Endothelial cell of umbilical vein (primary cell): ENCODE measurements around the gene SNAI3. TPM values are rescaled to one million over a fixed set of nuclear protein-coding genes. Genes with fewer than 3 reads are reported as not detected.

Source experiments
- BruUV-seq: library from RNA; stranded (reverse); fragments of 400-500 nt; replicated peaks from 2 replicates; lab custom pipeline; 2021; lab: Mats Ljungman, UMichigan
- CTCF ChIA-PET: fragments of 300-600, 350-600 bp; sonication (Branson Sonifier 250); formaldehyde crosslinking; loops from one replicate; lab custom pipeline; 2021; ENCODE audit warnings: antibody characterized with exemption, inconsistent platforms; lab: Charles Lee
- POLR2A ChIA-PET: fragments of 300-600, 350-600 bp; sonication (Branson Sonifier 250); formaldehyde crosslinking; loops from one replicate; lab custom pipeline; 2021; ENCODE audit warnings: antibody characterized with exemption, inconsistent platforms; lab: Charles Lee
- DNase-seq: peaks from one replicate; pipeline ENCODE4 v3.0.0-alpha.2; 2011; ENCODE audit warnings: low read depth, low spot score
- FAIRE-seq: peaks from 2 replicates; lab custom pipeline; 2011; peaks lifted over from hg19 to GRCh38; lab: Jason Lieb, UNC
- H2AFZ ChIP-seq: 2 replicates; pipeline ENCODE4 v1.6.0; 2012; ENCODE audit warnings: low read depth, low read length, control low read depth, inconsistent platforms
- H3K27ac ChIP-seq: 2 replicates; pipeline ENCODE4 v1.5.1; 2011; ENCODE audit warnings: low read depth, mild to moderate bottlenecking, control low read depth, low read length, moderate library complexity; ENCODE audit not compliant: insufficient read depth
- H3K27me3 ChIP-seq, 2 experiments: 2 replicates each; pipeline versions ENCODE4 v1.6.0 to v1.6.1; 2011; ENCODE audit warnings: low read length in 2 of 2, mixed read lengths in 1 of 2; ENCODE audit not compliant: control insufficient read depth in 2 of 2, insufficient read depth in 2 of 2
- H3K36me3 ChIP-seq, 2 experiments: 2 replicates in 1 of 2; 3 replicates in 1 of 2; pipeline ENCODE4 v1.5.1; 2011; ENCODE audit warnings: low read length in 2 of 2, mild to moderate bottlenecking in 1 of 2, moderate library complexity in 1 of 2; ENCODE audit not compliant: control insufficient read depth in 2 of 2, insufficient read depth in 2 of 2; ENCODE audit errors: extremely low read depth in 1 of 2
- H3K4me1 ChIP-seq: 3 replicates; pipeline ENCODE4 v1.5.1; 2011; ENCODE audit warnings: mild to moderate bottlenecking, low read length; ENCODE audit not compliant: control insufficient read depth, insufficient read depth; ENCODE audit errors: extremely low read depth
- H3K4me2 ChIP-seq: 2 replicates; pipeline ENCODE4 v1.6.1; 2011; ENCODE audit warnings: low read length, control low read depth, mixed read lengths; ENCODE audit not compliant: insufficient read depth
- H3K4me3 ChIP-seq, 3 experiments: fragments of 200-600 bp in 1 of 3; sonication (generic), shearing (Covaris generic) in 1 of 3; replicated peaks in 1 of 3; 2 replicates each; pipeline ENCODE4 v1.5.1; 2011 to 2016; ENCODE audit warnings: control low read depth in 3 of 3, low read length in 3 of 3, mild to moderate bottlenecking in 2 of 3, inconsistent platforms in 1 of 3, low read depth in 1 of 3, moderate library complexity in 1 of 3; ENCODE audit not compliant: insufficient read depth in 1 of 3
- H3K79me2 ChIP-seq: 2 replicates; pipeline ENCODE4 v1.6.0; 2012; ENCODE audit warnings: low read length, inconsistent platforms; ENCODE audit not compliant: control insufficient read depth, insufficient read depth
- H3K9ac ChIP-seq: replicated peaks from 2 replicates; pipeline ENCODE3; 2011; ENCODE audit warnings: low read length, control low read depth; ENCODE audit not compliant: insufficient read depth; ENCODE audit errors: extremely low read depth
- H3K9me1 ChIP-seq: replicated peaks from 3 replicates; pipeline ENCODE4 v1.6.0; 2011; ENCODE audit warnings: mild to moderate bottlenecking, low read length; ENCODE audit not compliant: control insufficient read depth, insufficient read depth; ENCODE audit errors: extremely low read depth
- H3K9me3 ChIP-seq: replicated peaks from 2 replicates; pipeline ENCODE4 v1.5.1; 2012; ENCODE audit warnings: low read length, inconsistent platforms; ENCODE audit not compliant: control insufficient read depth, insufficient read depth
- H4K20me1 ChIP-seq: replicated peaks from 2 replicates; pipeline ENCODE3; 2011; ENCODE audit warnings: mild to moderate bottlenecking, low read length; ENCODE audit not compliant: control insufficient read depth, insufficient read depth; ENCODE audit errors: extremely low read depth
- CTCF ChIP-seq, 2 donors: IDR thresholded peaks; 1 replicate in 1 of 2; 2 replicates in 1 of 2; pipeline ENCODE4 v1.5.1; 2011; ENCODE audit warnings: low read length in 2 of 2, mild to moderate bottlenecking in 2 of 2, moderate library complexity in 2 of 2, control low read depth in 1 of 2, inconsistent platforms in 1 of 2, low read depth in 1 of 2; ENCODE audit not compliant: insufficient read depth in 1 of 2; ENCODE audit errors: extremely low read depth in 1 of 2
- EZH2 ChIP-seq: IDR thresholded peaks from 2 replicates; pipeline ENCODE4 v1.6.1; 2012; ENCODE audit warnings: borderline replicate concordance, low read depth, mild to moderate bottlenecking, moderate library complexity, low read length, inconsistent platforms; ENCODE audit not compliant: severe bottlenecking
- FOS ChIP-seq: IDR thresholded peaks from 2 replicates; pipeline ENCODE4 v1.6.1; 2011; ENCODE audit warnings: mild to moderate bottlenecking, low read length, moderate library complexity, borderline replicate concordance; ENCODE audit not compliant: insufficient read depth
- GATA2 ChIP-seq: IDR thresholded peaks from 2 replicates; pipeline ENCODE4 v1.7.0; 2011; ENCODE audit warnings: low read depth, mild to moderate bottlenecking, moderate library complexity, mixed read lengths, low read length; ENCODE audit not compliant: insufficient read length, insufficient read depth
- JUN ChIP-seq: IDR thresholded peaks from 2 replicates; pipeline ENCODE4 v1.6.1; 2011; ENCODE audit warnings: borderline replicate concordance, low read depth; ENCODE audit not compliant: insufficient read length, insufficient read depth
- MAX ChIP-seq: IDR thresholded peaks from 2 replicates; pipeline ENCODE4 v1.6.1; 2011; ENCODE audit not compliant: insufficient read depth, insufficient read length
- MYC ChIP-seq: IDR thresholded peaks from one replicate; pipeline ENCODE4 v1.6.1; 2011; ENCODE audit warnings: mild to moderate bottlenecking, low read depth, low read length
- POLR2A ChIP-seq: IDR thresholded peaks from 2 replicates; pipeline ENCODE4 v1.6.1; 2012; ENCODE audit warnings: low read depth, mild to moderate bottlenecking, control low read depth, low read length
- POLR2AphosphoS5 ChIP-seq: IDR thresholded peaks from 2 replicates; pipeline ENCODE4 v1.6.1; 2012; ENCODE audit warnings: low read depth, mild to moderate bottlenecking, control low read depth, low read length, moderate library complexity; ENCODE audit not compliant: insufficient read depth
- dilution Hi-C: fragments of 300-500 bp; cut with MboI; formaldehyde crosslinking; loops from one replicate; pipeline ENCODE4 v1.15.0; 2019; ENCODE audit warnings: low sequenced_read_pairs; ENCODE audit not compliant: extremely low pct_ligation_motif_present
- intact Hi-C: fragments of 100-400 bp; cut with micrococcal nuclease; formaldehyde crosslinking; loops from one replicate; pipeline ENCODE4 v1.10.0; 2022
- polyA plus RNA-seq, 4 experiments: library from polyadenylated mRNA; depleted of rRNA in 3 of 4; stranded (reverse) in 3 of 4; unstranded in 1 of 4; fragments of >200 nt; gene quantifications; 2 replicates each; pipeline versions ENCODE4 v1.2.1 to v1.2.3, GENCODE V29; 2011 to 2012; ENCODE audit warnings: missing spikeins in 1 of 4
- total RNA-seq: library from RNA; stranded (reverse); gene quantifications from 2 replicates; pipeline ENCODE4 v1.2.3, GENCODE V29; 2021

SNAI3 gene
- total and polyA plus RNA-seq, 2 donors (not counting 3 experiments of a cell fraction or from before 2014, with no cell fraction given), result 0.30 to 0.31 TPM

GRCh38 chr16:88681084-88681680 lies 5.1 kb downstream of the SNAI3 start:
- H2AFZ ChIP-seq, result no peak overlapping the region
- FAIRE-seq (no peak), DNase-seq (no peak)
- peaks cover 3% of the 10 kb centered on the region for H3K4me1 ChIP-seq
- H3K36me3 ChIP-seq, result no peaks in the 10 kb centered on the region
- H3K4me3 ChIP-seq, result no peak overlapping the region
- no peaks in the 10 kb centered on the region for H3K79me2 ChIP-seq
- no peaks in the 10 kb centered on the region for H3K9me1 ChIP-seq
- H4K20me1 ChIP-seq, result no peaks in the 10 kb centered on the region
- intact Hi-C loops (no loop called here), dilution Hi-C loops (no loop called here)
- H3K4me2 ChIP-seq, result no peak overlapping the region
- no peak for TF ChIP-seq MYC
- TF ChIP-seq GATA2, result no peak
- no peak for TF ChIP-seq POLR2AphosphoS5
- peak; percentile 12 to 44 for TF ChIP-seq CTCF (IDR thresholded peaks at IDR 0.05; ENCODE audit: extremely low read depth in 1 of 2, insufficient read depth in 1 of 2, low read depth in 1 of 2, low read length in 2 of 2)
- H3K9me3 ChIP-seq, result no peaks in the 10 kb centered on the region
- H3K27me3 ChIP-seq, result no peaks in the 10 kb centered on the region
- no peak overlapping the region for H3K9ac ChIP-seq
- ChIA-PET POLR2A (no interaction called here), CTCF (no interaction called here)
- BruUV-seq, result no TSS peak
- no peak overlapping the region for H3K27ac ChIP-seq

GRCh38 chr16:88680554-88681083 lies 5.7 kb downstream of the SNAI3 start:
- no peak for DNase-seq
- Histone ChIP-seq H3K4me1 (peaks cover 3% of the 10 kb centered on the region), H3K27ac (no peak overlapping the region), H3K36me3 (no peaks in the 10 kb centered on the region), H3K9me3 (no peaks in the 10 kb centered on the region), H3K4me2 (no peak overlapping the region), H3K9me1 (no peaks in the 10 kb centered on the region), H2AFZ (no peak overlapping the region), H3K79me2 (no peaks in the 10 kb centered on the region), H3K4me3 (no peak overlapping the region), H3K27me3 (no peaks in the 10 kb centered on the region), H4K20me1 (no peaks in the 10 kb centered on the region), H3K9ac (no peak overlapping the region)
- no TSS peak for BruUV-seq
- no peak for FAIRE-seq
- TF ChIP-seq CTCF (IDR thresholded peaks at IDR 0.05; ENCODE audit: extremely low read depth in 1 of 2, insufficient read depth in 1 of 2, low read depth in 1 of 2, low read length in 2 of 2), result no peak
- no peak for TF ChIP-seq EZH2
- TF ChIP-seq POLR2A, result no peak
- TF ChIP-seq MAX, result no peak
- TF ChIP-seq FOS, result no peak
- no peak for TF ChIP-seq JUN
- TF ChIP-seq POLR2AphosphoS5, result no peak
- dilution Hi-C loops, result no loop called here
- POLR2A ChIA-PET, result no interaction called here
- intact Hi-C loops, result no loop called here
- CTCF ChIA-PET, result no interaction called here
